GM12892 (cell line): Measurements from ENCODE around the gene CDKN2B-AS1.

ENCODE experiments used
- POLR2A ChIP-seq: IDR thresholded peaks from 2 replicates; pipeline ENCODE4 v1.6.1; 2011; ENCODE audit warnings: low read depth, low read length, control low read depth
- POLR2AphosphoS5 ChIP-seq: IDR thresholded peaks from 2 replicates; pipeline ENCODE4 v1.6.1; 2011; ENCODE audit warnings: low read depth, low read length, control low read depth

DNA sequence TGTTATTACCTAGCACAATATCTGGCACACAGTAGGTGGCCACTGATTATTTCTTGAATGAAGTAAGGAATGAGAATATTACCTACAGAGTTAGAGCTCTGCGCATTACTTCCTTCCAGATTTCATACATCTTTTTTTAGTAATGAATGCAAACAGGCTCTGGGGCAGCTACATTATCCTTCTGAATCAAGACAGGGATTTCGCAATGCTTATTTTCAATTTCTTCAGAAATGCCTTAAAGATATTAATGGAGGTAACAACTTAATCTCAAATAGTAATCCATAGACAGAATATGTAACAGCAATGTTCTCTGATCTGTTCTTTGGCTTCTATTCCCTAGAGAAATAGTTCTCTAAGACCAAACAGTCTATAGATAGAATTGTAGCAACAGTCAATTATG lies 33.0 kb upstream of the CDKN2B-AS1 start:
- TF ChIP-seq POLR2A (no peak), POLR2AphosphoS5 (no peak)
